ENCODE measurements around the gene CDH22.

Gene CDH22

DNA sequence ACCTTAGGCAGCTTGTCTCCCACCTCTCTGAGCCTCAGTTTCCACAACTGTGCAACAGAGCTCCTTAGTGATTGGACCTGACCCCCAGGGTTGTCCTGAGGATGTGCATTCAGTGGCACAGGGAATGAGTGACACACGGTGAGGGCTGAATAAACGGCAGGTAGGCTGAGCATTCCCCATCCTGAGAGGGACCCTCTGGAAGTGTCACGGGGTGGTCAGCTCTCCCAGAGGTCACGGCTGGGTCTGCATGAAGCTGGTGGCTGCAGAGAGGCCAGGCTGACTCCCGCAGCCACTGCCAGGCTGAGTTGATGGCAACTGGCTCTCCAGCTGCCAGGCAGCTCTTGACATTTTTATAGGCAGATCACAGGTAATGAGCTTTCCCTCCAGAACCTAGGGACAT is 147.6 kb downstream of the CDH22 start:
- no peak overlapping the region for H3K4me3 ChIP-seq (ENCODE audit: low read depth in 1 of 2, low read length in 2 of 2)
- H3K4me1 ChIP-seq (ENCODE audit: insufficient read depth, low read length): no peaks in the 10 kb centered on the region
- H3K36me3 ChIP-seq (ENCODE audit: insufficient read depth, low read length): no peaks in the 10 kb centered on the region
- H3K79me2 ChIP-seq (ENCODE audit: insufficient read depth, low read length): no peaks in the 10 kb centered on the region
- no peak for DNase-seq
- H3K9me3 ChIP-seq (ENCODE audit: insufficient read depth, low read length, severe bottlenecking): no peaks in the 10 kb centered on the region
- ATAC-seq (ENCODE audit: insufficient read depth, low read depth): no peak
- no peak overlapping the region for H2AFZ ChIP-seq (ENCODE audit: low read depth, low read length)
- no peak overlapping the region for H3K9ac ChIP-seq (ENCODE audit: low read depth, low read length)
- no peak overlapping the region for H3K4me2 ChIP-seq (ENCODE audit: insufficient read depth, low read length)
- H3K27me3 ChIP-seq (ENCODE audit: insufficient read depth, low read length, poor library complexity): peaks cover 6% of the 10 kb centered on the region
- TF ChIP-seq, protein P1, sequence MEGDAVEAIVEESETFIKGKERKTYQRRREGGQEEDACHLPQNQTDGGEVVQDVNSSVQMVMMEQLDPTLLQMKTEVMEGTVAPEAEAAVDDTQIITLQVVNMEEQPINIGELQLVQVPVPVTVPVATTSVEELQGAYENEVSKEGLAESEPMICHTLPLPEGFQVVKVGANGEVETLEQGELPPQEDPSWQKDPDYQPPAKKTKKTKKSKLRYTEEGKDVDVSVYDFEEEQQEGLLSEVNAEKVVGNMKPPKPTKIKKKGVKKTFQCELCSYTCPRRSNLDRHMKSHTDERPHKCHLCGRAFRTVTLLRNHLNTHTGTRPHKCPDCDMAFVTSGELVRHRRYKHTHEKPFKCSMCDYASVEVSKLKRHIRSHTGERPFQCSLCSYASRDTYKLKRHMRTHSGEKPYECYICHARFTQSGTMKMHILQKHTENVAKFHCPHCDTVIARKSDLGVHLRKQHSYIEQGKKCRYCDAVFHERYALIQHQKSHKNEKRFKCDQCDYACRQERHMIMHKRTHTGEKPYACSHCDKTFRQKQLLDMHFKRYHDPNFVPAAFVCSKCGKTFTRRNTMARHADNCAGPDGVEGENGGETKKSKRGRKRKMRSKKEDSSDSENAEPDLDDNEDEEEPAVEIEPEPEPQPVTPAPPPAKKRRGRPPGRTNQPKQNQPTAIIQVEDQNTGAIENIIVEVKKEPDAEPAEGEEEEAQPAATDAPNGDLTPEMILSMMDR (IDR thresholded peaks at IDR 0.05; ENCODE audit: borderline replicate concordance, extremely low read depth, low read length, poor library complexity, severe bottlenecking): no peak
- H3K27ac ChIP-seq (ENCODE audit: low read length): no peak overlapping the region
- no peaks in the 10 kb centered on the region for H4K20me1 ChIP-seq (ENCODE audit: insufficient read depth, low read length)

DNA sequence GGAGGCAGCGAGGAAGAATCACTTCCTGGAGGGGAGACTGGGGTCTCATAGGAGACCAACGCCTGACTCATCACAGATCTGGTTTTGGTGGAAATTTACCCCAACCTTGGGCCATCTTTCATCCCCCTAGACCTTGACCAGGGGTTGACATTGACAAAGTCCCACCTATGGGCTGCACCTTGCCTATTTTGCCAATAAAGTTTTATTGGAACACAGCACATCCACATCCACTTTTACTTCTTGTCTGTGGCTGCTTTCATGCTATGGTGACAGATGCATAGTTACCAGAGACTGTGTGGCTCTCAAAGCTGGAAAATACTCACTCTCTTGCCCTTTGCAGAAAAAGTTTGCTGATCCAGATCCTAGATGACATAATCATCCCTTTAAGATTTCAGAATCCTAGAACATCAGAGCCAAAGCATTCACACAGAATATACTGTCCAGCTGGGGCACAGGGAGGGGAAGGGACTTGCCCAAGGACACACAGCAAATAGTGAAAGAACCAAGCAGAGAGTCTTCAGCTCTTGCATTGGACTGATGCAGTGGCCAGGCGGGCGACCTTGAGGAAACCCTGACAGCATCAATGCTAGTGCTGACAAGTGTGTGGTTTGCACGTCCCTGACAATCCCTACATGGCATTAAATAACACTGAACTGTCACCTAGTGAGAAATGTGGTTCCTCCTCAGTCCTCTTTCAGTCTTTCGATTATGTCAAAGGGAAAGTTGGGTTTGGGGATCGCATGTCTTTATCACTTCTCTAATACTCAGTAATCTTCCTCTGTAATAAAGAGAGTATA is 149.0 kb downstream of the CDH22 start:
- H3K4me2 ChIP-seq (ENCODE audit: insufficient read depth, low read length): no peak overlapping the region
- no peak for TF ChIP-seq EZH2 (IDR thresholded peaks at IDR 0.05; ENCODE audit: borderline replicate concordance, low read depth, low read length, severe bottlenecking)
- no peak overlapping the region for H2AFZ ChIP-seq (ENCODE audit: low read depth, low read length)
- H3K79me2 ChIP-seq (ENCODE audit: insufficient read depth, low read length): no peaks in the 10 kb centered on the region
- no peak overlapping the region for H3K27ac ChIP-seq (ENCODE audit: low read length)
- ATAC-seq (ENCODE audit: insufficient read depth, low read depth) (no peak), DNase-seq (no peak)
- no peak overlapping the region for H3K9ac ChIP-seq (ENCODE audit: low read depth, low read length)
- no peaks in the 10 kb centered on the region for H3K9me3 ChIP-seq (ENCODE audit: insufficient read depth, low read length, severe bottlenecking)
- H4K20me1 ChIP-seq (ENCODE audit: insufficient read depth, low read length): no peaks in the 10 kb centered on the region
- H3K36me3 ChIP-seq (ENCODE audit: insufficient read depth, low read length): no peaks in the 10 kb centered on the region
- no peaks in the 10 kb centered on the region for H3K4me1 ChIP-seq (ENCODE audit: insufficient read depth, low read length)
- no peak overlapping the region for H3K4me3 ChIP-seq (ENCODE audit: low read depth in 1 of 2, low read length in 2 of 2)
- peaks cover 16% of the 10 kb centered on the region for H3K27me3 ChIP-seq (ENCODE audit: insufficient read depth, low read length, poor library complexity)

DNA sequence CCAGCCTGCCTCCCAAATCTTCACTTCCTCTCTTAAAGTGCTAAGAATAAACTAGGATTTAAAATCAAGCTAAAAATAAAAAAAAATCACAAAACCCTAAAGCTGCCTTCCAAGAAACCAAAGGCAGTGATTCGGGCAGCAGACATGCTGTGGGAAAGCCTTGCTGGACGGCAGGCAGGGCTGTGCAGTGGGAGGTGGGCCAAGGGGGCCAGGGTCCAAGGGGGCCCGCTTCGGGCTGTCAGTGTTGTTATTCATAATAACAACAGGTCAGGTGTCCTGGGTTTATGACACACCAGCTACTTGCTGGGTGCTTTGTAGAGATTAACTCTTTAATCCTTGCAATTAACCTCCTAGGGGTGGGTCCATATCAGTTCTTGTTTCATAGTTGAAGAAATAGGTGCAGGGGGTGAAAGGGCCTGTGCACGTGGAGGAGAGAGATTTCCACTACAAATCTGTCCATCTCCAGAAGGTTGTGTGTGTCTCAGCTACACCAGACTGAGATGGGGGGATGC is 149.8 kb downstream of the CDH22 start:
- H3K27me3 ChIP-seq (ENCODE audit: insufficient read depth, low read length, poor library complexity): peaks cover 16% of the 10 kb centered on the region
- H3K27ac ChIP-seq (ENCODE audit: low read length): no peak overlapping the region
- H4K20me1 ChIP-seq (ENCODE audit: insufficient read depth, low read length): no peaks in the 10 kb centered on the region
- no peak overlapping the region for H3K4me3 ChIP-seq (ENCODE audit: low read depth in 1 of 2, low read length in 2 of 2)
- TF ChIP-seq EZH2 (IDR thresholded peaks at IDR 0.05; ENCODE audit: borderline replicate concordance, low read depth, low read length, severe bottlenecking): no peak
- TF ChIP-seq, protein P1 (IDR thresholded peaks at IDR 0.05; ENCODE audit: borderline replicate concordance, extremely low read depth, low read length, poor library complexity, severe bottlenecking): no peak
- DNase-seq (no peak), ATAC-seq (ENCODE audit: insufficient read depth, low read depth) (no peak)
- no peak overlapping the region for H2AFZ ChIP-seq (ENCODE audit: low read depth, low read length)
- H3K36me3 ChIP-seq (ENCODE audit: insufficient read depth, low read length): no peaks in the 10 kb centered on the region
- no peaks in the 10 kb centered on the region for H3K79me2 ChIP-seq (ENCODE audit: insufficient read depth, low read length)
- H3K4me2 ChIP-seq (ENCODE audit: insufficient read depth, low read length): no peak overlapping the region
- no peak overlapping the region for H3K9ac ChIP-seq (ENCODE audit: low read depth, low read length)
- H3K9me3 ChIP-seq (ENCODE audit: insufficient read depth, low read length, severe bottlenecking): no peaks in the 10 kb centered on the region
- H3K4me1 ChIP-seq (ENCODE audit: insufficient read depth, low read length): no peaks in the 10 kb centered on the region

DNA sequence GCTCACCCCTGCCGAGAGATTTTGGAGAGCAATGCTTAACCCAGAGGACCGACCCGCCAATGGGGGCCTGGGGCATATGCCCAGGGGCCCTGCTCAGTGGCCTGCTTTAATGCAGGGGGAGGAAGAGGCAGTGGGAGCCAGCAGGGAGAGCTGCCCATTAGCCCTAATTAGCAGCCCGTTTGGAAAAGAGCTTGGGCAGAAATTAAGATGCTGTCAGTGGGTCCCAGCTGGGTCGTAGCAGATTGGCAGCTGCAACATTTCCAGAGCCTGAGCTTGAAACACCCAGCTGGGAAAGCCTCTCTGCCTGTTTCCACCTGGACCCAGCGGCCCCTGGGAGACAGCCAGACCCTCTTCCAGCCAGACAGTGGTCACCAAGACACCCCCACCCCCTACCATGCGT is 150.7 kb downstream of the CDH22 start:
- no peak overlapping the region for H3K4me3 ChIP-seq (ENCODE audit: low read depth in 1 of 2, low read length in 2 of 2)
- H4K20me1 ChIP-seq (ENCODE audit: insufficient read depth, low read length): no peaks in the 10 kb centered on the region
- no peaks in the 10 kb centered on the region for H3K36me3 ChIP-seq (ENCODE audit: insufficient read depth, low read length)
- no peak for TF ChIP-seq EZH2 (IDR thresholded peaks at IDR 0.05; ENCODE audit: borderline replicate concordance, low read depth, low read length, severe bottlenecking)
- TF ChIP-seq, protein P1 (IDR thresholded peaks at IDR 0.05; ENCODE audit: borderline replicate concordance, extremely low read depth, low read length, poor library complexity, severe bottlenecking): no peak
- no peak overlapping the region for H3K4me2 ChIP-seq (ENCODE audit: insufficient read depth, low read length)
- no peaks in the 10 kb centered on the region for H3K9me3 ChIP-seq (ENCODE audit: insufficient read depth, low read length, severe bottlenecking)
- H3K27ac ChIP-seq (ENCODE audit: low read length): no peak overlapping the region
- H3K9ac ChIP-seq (ENCODE audit: low read depth, low read length): no peak overlapping the region
- no peaks in the 10 kb centered on the region for H3K4me1 ChIP-seq (ENCODE audit: insufficient read depth, low read length)
- no peaks in the 10 kb centered on the region for H3K79me2 ChIP-seq (ENCODE audit: insufficient read depth, low read length)
- no peak for DNase-seq
- H3K27me3 ChIP-seq (ENCODE audit: insufficient read depth, low read length, poor library complexity): peaks cover 16% of the 10 kb centered on the region
- no peak overlapping the region for H2AFZ ChIP-seq (ENCODE audit: low read depth, low read length)
- no peak for ATAC-seq (ENCODE audit: insufficient read depth, low read depth)

All from DND-41 (cell line).